Measurements from ENCODE around the gene NELL1.

The NELL1 gene

GRCh38 chr11:21485006-21485405 is 815.6 kb downstream of the NELL1 start:
- no peak for DNase-seq (ENCODE audit: low read depth in 2 of 2)

GRCh38 chr11:21485426-21485825 is 816.0 kb downstream of the NELL1 start:
- no peak for DNase-seq (ENCODE audit: low read depth in 2 of 2)

GRCh38 chr11:21489416-21490115 is 820.2 kb downstream of the NELL1 start:
- DNase-seq (ENCODE audit: low read depth in 2 of 2), result no peak

- DNase-seq (ENCODE audit: low read depth in 2 of 2), result no peak
Measured at GRCh38 chr11:21492931-21493330, 823.5 kb downstream of the NELL1 start.

GRCh38 chr11:21494946-21495345 is 825.6 kb downstream of the NELL1 start:
- no peak for DNase-seq (ENCODE audit: low read depth in 2 of 2)

DNA sequence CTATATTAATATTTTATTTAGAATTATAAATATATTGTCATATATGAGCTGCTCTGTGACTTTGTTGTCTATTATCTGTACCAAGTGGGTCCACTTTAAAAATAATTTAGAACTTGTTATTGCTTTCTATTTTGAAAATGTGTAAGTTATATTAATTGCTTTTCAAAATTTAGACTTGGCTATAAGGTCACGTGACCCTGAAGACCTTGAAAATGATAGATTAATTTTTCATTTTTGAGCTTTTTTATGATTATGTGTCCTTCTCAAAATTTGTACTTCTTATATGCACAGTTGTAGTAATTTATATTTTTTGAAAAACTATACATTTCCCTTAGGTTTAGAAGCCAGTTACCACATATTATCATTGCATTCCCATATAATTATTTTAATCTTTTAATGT is 826.5 kb downstream of the NELL1 start:
- no peak for DNase-seq (ENCODE audit: low read depth in 2 of 2)

GRCh38 chr11:21501245-21501644 is 831.9 kb downstream of the NELL1 start:
- DNase-seq (ENCODE audit: low read depth in 2 of 2), result no peak

GRCh38 chr11:21505070-21505469 is 835.7 kb downstream of the NELL1 start:
- DNase-seq (ENCODE audit: low read depth in 2 of 2), result no peak

DNA sequence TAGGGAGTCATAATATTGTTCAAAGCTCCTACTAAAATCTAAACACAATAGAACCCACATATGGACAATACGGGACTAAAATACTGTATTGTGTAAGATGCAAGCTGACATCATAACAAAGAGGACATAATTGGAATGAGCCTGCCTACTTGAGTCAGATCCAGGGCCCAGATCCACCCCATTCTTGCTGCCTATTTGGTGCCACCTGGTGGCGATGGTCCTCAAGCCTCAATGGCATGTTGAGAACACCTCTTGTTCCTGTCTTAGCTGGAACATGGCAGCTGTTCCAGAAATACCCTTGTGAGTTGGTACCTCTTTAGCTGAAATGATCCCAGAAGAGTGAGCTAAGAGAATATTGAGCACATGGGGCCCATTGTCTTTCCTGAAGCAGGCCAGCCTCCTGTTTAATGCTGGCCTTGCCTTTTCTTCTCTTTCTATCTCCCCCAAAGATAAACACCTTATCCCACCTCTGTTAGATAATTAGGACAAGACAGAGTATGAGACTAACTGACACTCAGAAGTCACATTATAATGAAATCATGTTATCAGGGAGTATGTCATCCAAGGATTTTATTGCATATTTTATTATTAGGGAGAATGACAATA is 842.6 kb downstream of the NELL1 start:
- DNase-seq (ENCODE audit: low read depth in 2 of 2), result no peak

DNA sequence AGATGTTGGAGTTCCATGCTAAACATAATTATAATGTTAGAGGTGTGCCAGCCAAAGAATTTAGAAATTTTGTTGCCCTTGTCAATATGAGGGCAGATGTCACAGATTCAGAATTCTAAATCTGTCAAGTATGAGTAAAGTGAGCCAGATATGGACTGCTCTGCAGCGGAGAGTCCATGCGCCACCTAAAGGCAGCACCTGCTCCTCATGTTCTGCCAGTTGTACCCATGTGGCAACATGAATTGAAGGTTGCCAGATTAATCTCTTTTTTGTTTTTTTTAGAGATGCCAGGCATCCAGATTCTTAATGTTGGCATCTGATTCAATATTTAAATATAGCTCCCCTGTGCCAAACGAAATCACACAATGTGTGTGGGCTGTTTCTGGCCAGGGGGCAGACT is 844.9 kb downstream of the NELL1 start:
- no peak for DNase-seq (ENCODE audit: low read depth in 2 of 2)

DNA sequence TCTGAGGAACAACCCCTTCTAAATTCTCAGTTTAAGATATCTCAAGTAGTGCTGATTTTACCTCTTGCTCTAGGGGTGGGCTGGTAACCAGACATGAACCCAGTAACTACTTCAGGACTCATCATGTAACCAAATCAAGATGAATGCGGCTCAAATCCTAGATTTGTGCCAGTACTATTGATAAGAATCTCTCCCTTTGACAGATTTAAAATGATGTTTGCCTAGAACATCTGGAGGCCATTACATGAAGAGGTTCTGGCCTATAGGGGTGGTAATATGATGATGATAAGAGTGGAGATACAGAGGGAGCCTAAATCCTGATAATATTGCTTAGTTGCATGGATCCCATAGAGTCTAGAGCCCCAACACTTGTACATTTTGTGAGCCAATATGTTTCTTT is 850.9 kb downstream of the NELL1 start:
- no peak for DNase-seq (ENCODE audit: low read depth in 2 of 2)

- DNase-seq (ENCODE audit: low read depth in 2 of 2), result no peak
Measured at GRCh38 chr11:21529187-21529586, 859.8 kb downstream of the NELL1 start.

DNA sequence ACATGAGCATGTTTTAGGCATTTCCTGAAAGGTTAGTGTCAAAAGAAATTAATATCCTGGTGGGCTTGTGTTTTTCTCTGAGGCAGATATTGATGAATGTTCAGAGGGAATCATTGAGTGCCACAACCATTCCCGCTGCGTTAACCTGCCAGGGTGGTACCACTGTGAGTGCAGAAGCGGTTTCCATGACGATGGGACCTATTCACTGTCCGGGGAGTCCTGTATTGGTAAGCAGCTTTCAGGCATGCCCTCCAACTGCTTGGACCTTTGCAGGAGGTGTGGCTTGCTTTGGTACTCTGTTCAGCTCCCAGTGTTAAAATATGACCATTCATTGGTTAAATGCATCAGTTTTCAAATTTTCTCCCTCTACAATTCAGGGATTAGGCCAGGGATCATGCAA is 864.9 kb downstream of the NELL1 start:
- DNase-seq (ENCODE audit: low read depth in 2 of 2), result no peak

DNA sequence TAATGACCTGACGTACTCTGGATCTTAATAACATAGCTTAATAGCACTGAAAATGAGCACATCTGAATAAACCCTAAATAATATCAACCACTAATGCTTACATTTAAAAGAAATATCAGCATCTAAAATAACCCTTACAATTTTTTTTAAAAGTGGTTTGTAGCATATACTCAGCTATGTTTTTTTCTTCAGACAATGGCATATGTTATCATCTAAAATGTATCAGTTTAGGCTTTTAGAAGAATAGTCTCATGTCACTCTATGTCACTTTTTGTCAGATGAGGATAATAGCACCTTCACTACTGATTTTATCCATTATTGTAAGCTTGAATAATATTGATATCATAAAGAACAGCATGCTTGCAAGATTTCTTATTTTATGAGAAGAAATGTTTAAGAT is 868.6 kb downstream of the NELL1 start:
- DNase-seq (ENCODE audit: low read depth in 2 of 2), result no peak

GRCh38 chr11:21541187-21541751 is 871.9 kb downstream of the NELL1 start:
- DNase-seq (ENCODE audit: low read depth in 2 of 2), result no peak

DNA sequence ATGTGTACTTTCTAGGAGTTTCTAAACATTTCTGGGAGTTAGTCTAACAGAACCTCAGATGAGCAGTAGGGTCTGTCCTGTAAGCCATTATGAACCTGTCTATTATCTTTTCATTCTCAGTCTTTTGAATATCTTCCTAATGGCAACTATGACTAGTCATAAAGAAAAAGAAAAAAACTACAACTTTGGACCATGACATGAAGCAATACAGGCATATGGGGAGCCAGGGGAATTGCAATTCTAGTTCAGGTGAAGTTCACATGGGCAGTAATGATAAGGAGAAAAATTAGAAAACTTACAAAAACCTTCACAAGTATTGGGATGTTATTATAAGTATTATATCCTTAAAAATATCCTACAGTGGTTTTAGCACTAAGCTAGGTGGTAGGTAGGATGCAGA is 874.5 kb downstream of the NELL1 start:
- no peak for DNase-seq (ENCODE audit: low read depth in 2 of 2)

- no peak for DNase-seq (ENCODE audit: low read depth in 2 of 2)
Measured at GRCh38 chr11:21545699-21546098, 876.3 kb downstream of the NELL1 start.

DNA sequence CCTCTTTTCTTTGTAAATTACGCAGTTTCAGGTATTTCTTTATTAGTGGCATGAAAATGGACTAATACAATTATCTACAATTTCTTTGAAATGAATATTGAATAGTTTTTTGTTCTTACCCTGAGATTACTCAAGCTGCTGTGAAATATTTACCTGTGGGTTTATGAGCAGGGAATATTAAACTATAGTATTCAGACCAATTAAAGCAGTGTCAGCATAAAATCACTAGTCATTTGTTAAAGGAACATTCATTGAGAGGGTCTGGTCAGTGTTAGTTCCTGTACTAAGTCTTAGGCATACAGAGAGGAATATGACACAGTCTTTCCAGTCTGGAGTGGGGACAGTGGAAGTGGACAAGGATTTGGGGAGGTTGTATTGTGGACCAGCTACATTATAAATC is 877.3 kb downstream of the NELL1 start:
- DNase-seq (ENCODE audit: low read depth in 2 of 2), result no peak

GRCh38 chr11:21552911-21553310 is 883.5 kb downstream of the NELL1 start:
- no peak for DNase-seq (ENCODE audit: low read depth in 2 of 2)

DNA sequence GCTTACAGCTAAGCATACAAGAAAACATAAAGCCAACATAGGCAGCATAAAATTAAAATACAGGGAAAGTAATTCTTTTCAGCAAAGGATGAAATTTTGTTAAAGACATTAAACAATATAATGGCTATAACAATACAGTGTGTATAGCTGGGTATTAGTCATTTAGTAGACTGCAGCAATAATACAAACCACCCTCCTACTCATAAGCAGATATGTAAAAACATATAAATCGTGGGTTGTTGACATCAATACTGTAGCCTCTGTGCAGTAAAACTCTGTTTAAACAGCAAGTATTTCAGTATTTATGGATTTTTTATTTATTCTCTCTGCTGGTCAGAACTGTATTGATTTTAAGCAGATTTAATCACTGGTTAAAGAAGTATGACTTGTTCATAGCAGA is 884.4 kb downstream of the NELL1 start:
- no peak for DNase-seq (ENCODE audit: low read depth in 2 of 2)

DNA sequence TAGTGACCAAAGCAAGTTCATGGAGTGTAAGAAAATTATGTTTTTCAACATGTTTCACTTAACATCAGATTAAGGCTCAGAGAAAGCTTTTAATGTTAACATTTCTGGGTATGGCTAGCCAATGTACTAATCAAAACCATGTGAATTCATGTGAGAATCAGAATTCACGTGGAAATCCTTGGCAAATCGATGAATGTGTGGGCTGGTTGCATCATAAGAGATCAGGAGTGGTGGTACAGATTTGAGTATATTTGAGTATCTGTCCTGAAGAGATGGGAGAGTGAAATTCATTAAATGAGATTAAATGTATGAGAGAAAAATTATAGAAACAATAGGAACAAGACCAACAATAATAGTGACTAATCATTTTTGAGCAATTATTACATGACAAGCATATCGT is 884.9 kb downstream of the NELL1 start:
- DNase-seq (ENCODE audit: low read depth in 2 of 2), result no peak

DNA sequence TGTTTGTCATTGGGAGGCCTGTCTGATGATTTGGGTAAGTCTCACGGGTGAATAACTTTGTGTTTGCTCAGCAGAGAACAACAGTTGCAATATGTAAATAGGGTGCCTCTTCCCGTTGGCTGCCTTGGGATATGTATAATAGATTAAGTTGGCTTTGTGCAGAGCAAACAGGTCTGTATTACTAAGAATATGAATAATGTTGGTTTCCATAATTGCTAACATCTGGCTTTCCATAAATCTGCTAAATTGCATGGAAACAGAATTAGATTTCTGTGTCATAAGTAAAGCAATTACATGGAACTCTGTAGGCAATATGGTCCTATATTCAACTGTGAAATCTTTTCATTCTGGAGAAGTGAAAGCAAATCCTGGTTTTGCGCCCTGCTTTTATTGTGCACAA is 887.5 kb downstream of the NELL1 start:
- DNase-seq (ENCODE audit: low read depth in 2 of 2), result no peak

- no peak for DNase-seq (ENCODE audit: low read depth in 2 of 2)
Measured at GRCh38 chr11:21560466-21560975, 891.1 kb downstream of the NELL1 start.

Data from stimulated activated CD4-positive, alpha-beta T cell treated with anti-CD3 and anti-CD28 coated beads, Interleukin-1b, Interleukin-23, amount 100 ng/mL, for 1 hour (primary cell).